ENCODE data around the gene GAS7. TPM values are rescaled to one million over a fixed set of nuclear protein-coding genes. Genes with fewer than 3 reads are reported as not detected.

GAS7 gene
- total RNA-seq, 1 donor from 2014 or later = 78.0 TPM

GRCh38 chr17:9918352-9918751 lies 280.1 kb downstream of the GAS7 start:
- no peak for DNase-seq (ENCODE audit: low spot score in 2 of 2)
- no peak for TF ChIP-seq CTCF (IDR thresholded peaks at IDR 0.05)
- H3K4me1 ChIP-seq = no peaks in the 10 kb centered on the region
- intact Hi-C loops (cut with DNase I) = no loop called here
- H3K36me3 ChIP-seq = no peaks in the 10 kb centered on the region
- no peak overlapping the region for H3K4me3 ChIP-seq
- no peaks in the 10 kb centered on the region for H3K27me3 ChIP-seq
- H3K9me3 ChIP-seq = no peaks in the 10 kb centered on the region
- no peak overlapping the region for H3K27ac ChIP-seq

GRCh38 chr17:9917801-9918200 lies 280.6 kb downstream of the GAS7 start:
- intact Hi-C loops (cut with DNase I) = no loop called here
- no peak for DNase-seq (ENCODE audit: low spot score in 2 of 2)
- no peak for TF ChIP-seq CTCF (IDR thresholded peaks at IDR 0.05)
- Histone ChIP-seq H3K36me3 (no peaks in the 10 kb centered on the region), H3K27me3 (no peaks in the 10 kb centered on the region), H3K4me3 (no peak overlapping the region), H3K27ac (no peak overlapping the region), H3K4me1 (no peaks in the 10 kb centered on the region), H3K9me3 (no peaks in the 10 kb centered on the region)

GRCh38 chr17:9917131-9917530 lies 281.3 kb downstream of the GAS7 start:
- no peak overlapping the region for H3K4me3 ChIP-seq
- H3K27ac ChIP-seq = no peak overlapping the region
- no peaks in the 10 kb centered on the region for H3K4me1 ChIP-seq
- no peaks in the 10 kb centered on the region for H3K9me3 ChIP-seq
- intact Hi-C loops (cut with DNase I) = no loop called here
- no peak for TF ChIP-seq CTCF (IDR thresholded peaks at IDR 0.05)
- H3K36me3 ChIP-seq = no peaks in the 10 kb centered on the region
- no peaks in the 10 kb centered on the region for H3K27me3 ChIP-seq
- DNase-seq (ENCODE audit: low spot score in 2 of 2) = no peak

GRCh38 chr17:9916108-9916507 lies 282.3 kb downstream of the GAS7 start:
- intact Hi-C loops (cut with DNase I) = no loop called here
- no peak for DNase-seq (ENCODE audit: low spot score in 2 of 2)
- no peaks in the 10 kb centered on the region for H3K4me1 ChIP-seq
- H3K27ac ChIP-seq = no peak overlapping the region
- H3K27me3 ChIP-seq = no peaks in the 10 kb centered on the region
- no peak for TF ChIP-seq CTCF (IDR thresholded peaks at IDR 0.05)
- H3K36me3 ChIP-seq = no peaks in the 10 kb centered on the region
- H3K4me3 ChIP-seq = no peak overlapping the region
- no peaks in the 10 kb centered on the region for H3K9me3 ChIP-seq

GRCh38 chr17:9913476-9913875 lies 284.9 kb downstream of the GAS7 start:
- no peak for TF ChIP-seq CTCF (IDR thresholded peaks at IDR 0.05)
- DNase-seq (ENCODE audit: low spot score in 2 of 2) = no peak
- Histone ChIP-seq H3K36me3 (no peaks in the 10 kb centered on the region), H3K27me3 (no peaks in the 10 kb centered on the region), H3K9me3 (no peaks in the 10 kb centered on the region), H3K27ac (no peak overlapping the region), H3K4me1 (no peaks in the 10 kb centered on the region), H3K4me3 (no peak overlapping the region)
- intact Hi-C loops (cut with DNase I) = no loop called here

Measured in ascending aorta (tissue), 2 donors.